NCI-H187 (cell line): ENCODE measurements around the gene SSPN.

Experiments
- DNase-seq, 2 experiments: peaks; one replicate each; lab custom pipeline; 2025; lab: John Stamatoyannopoulos, UW

Gene SSPN

DNA sequence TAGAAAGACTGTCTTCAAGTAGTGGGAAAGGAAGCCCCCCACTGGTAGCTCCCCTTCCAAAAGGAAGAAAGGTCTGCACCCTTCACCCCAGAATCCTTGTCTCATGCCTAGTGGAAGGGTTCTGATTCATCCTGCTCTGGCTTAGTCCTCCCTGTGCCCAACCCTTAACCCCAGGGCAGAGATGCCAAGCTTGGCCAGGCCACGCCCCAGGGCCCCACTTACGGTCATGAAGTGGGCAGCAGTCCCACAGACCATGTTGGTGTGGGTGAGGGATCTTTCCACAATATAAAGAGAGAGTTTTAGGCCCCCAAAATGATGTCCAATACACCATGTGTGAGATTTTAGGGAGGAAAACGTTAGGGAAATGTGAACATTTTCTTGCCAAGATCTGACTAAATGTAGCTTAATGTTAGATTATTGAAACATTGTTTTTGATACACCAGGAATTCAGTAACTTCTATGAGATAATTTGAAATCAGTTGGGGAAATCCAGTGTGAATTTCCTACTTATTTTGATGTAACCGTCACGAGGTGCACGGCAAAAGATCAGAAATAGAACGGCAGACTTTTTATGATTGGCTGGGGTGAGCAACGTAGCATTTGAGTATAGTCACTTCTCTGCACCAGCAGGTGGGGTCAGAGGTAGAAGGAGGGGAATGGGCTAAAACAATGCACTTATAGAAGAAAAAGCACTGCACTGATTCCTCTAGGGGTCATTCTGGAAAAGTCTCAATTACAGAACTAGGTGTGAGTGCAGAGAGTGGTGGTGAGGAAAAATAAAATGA, 8.2 kb upstream of the SSPN start:
- no peak for DNase-seq

DNA sequence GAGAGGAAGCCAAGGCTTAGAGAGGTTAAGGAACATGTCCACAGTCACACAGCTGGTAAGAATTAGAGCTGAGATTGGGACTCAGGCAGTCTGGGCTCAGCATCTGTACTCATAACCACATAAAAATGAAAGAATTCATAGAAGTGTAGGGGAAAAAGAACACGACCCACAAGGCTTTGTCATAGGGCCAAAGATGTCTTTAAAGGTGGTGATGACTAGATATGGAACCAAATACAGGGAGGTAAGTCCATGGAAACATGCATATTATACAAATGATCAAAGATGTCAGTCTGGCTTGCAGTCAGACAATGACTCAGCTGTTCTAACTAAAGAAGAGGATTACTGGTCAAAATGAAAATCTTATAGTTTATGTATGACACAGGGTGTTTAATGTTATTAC, 7.2 kb upstream of the SSPN start:
- DNase-seq: no peak

DNA sequence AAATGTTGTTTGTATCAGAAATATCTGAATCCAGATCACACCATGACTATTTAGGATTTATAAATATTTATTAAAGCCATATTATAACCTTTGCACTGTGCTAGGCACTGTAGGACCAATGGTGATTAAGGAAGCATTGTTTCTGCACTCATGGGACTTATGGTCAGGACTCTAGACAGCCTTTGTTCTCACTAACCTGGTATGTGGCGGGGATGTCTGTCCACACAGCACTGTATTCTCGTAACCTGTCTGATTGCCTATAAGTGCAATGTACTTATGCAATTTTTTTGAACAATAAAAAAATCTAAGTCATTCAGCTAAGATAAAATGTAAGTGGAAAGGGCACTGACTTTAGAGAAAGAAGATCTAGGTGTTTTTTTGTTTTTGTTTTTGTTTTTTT, 6.7 kb upstream of the SSPN start:
- DNase-seq: no peak

DNA sequence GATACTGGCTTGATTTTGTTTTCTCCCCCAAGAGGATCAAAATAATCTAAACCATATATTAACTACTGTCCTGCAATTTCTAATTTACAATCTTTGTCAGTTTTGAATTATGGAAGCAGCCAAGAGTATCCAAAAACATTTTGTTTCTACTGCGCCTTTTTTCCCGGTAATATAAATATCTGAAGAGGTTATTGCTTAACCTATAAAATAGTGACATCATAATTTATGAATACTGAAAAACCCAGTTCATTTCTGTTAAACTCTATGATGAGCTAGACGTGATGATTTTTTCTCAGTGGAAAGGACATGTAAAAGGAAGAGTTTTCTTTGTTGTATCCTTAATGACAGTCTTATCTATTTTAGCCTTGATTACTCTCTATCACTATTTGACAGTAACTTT, 3.2 kb upstream of the SSPN start:
- DNase-seq: no peak

DNA sequence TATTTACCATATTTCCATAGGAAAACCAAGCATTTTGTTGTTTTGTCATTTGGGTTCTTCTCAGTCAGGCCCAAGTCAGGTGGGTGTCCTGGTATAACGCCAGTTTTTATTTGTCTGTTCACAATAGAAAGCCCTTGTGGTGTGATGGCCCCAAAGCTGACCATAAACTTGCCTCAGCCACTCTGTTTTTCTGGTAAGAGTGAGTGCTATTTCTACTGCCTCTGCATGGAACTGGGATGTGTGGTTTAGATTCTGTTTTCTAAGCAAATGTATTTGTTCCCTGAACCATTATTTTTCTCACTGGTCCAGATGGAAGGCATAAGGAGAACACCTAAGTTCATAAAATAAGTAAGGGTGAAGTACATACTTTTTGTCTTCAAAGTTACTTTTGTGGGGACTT, 1.8 kb upstream of the SSPN start:
- no peak for DNase-seq

DNA sequence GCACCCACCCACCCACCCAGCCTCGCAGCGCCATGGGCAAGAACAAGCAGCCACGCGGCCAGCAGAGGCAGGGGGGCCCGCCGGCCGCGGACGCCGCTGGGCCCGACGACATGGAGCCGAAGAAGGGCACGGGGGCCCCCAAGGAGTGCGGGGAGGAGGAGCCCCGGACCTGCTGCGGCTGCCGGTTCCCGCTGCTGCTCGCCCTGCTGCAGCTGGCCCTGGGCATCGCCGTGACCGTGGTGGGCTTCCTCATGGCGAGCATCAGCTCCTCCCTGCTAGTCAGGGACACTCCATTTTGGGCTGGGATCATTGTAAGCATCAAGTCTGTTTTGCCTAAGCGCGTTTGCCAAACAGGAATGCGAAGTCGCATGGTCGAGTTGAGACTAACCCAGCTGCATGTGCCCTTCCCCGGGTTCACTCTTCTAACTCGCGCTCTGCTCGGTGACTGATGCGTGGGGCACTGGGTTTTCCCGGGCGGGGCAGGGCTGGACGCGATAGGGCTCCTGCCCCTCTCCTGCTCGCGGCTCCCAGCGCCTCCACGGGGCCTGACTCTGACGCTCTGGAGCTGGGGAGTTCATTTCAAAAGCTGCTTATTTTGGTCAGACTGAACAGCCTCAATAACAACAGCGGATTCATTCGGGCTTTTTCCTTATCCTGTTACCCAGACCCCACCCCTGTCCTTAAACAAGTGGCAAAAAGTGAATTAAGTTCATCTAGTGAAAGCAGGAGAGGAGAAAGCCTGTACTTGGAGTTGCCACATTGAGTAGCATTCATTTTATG, 458 bp downstream of the SSPN start:
- no peak for DNase-seq

DNA sequence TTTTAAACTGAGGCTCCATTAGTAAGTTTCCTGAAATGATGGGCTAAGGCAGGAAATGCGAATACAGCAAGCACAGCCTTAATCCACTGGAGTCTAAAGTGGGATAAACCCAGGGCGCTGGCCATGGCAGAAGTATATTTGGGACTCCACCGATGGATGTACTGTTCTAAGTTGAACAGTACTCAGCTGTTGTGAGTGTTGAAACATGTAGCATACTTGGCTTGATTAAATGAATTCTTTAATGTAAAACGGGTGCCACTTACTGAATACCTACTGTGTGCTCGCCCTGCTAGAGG, 996 bp downstream of the SSPN start:
- no peak for DNase-seq

DNA sequence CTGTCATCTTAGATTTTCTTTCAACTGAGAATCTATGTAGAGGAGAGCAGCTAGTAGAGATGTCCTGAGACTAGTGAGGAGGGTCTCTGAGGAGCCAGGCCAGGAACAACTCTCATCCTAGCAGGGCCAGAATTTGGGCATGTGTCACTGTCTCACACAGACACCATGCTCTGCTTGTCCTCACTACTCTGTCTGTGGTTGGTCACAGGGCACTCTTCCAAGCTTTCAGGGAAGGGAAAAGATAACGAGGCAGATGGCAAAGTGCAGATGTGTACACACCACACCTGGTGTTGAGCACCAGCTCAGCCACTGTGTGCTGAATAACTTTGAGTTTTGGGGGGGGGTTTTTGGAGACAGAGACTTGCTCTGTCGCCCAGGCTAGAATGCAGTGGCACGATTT, 2.5 kb downstream of the SSPN start:
- DNase-seq: no peak

DNA sequence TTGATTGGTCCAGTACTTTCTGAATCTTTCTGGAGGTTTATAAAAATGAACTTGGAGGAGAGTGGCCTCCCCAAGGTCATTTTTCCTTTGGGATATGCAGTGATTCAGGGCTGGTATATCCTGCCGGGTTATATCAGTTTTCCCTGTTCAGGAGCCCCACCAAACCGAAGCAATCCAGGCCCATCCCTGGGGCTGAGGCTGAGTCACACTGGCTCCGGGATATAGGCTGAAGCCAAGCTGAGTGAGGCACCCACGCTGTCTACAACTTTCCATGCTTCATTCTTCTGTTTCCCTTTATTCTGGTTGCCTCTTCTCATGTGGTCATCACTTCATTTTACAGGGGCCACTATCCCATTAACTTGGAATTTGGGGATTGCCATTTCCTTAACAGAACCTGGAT, 3.4 kb downstream of the SSPN start:
- no peak for DNase-seq

DNA sequence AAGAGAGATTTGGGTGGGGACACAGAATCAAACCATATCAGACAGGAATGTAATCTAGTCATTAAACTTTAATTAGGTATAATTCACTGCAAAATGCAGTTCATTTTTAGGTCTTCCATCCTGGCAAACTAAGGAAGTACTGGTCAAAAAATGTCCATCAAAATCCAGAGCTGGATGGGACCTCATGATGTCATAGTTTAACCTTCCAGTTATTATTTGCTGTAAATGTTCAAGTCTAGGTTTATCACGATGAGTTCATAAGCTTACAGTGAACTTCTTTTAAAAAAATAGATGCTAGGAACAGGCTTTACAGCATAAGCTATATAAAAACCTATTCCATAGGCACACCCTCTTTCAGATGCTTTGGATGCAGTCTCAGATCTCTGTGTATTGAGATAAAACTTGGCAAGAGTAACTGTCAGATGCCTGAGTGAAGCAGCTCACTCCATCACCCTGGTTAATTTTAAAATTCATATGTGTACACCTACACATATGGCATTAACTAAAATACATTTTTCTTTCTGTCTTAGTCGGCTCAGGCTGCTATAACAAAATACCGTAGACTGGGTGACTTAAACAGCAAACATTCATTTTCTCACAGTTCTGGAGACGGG, 7.9 kb downstream of the SSPN start:
- DNase-seq: no peak

DNA sequence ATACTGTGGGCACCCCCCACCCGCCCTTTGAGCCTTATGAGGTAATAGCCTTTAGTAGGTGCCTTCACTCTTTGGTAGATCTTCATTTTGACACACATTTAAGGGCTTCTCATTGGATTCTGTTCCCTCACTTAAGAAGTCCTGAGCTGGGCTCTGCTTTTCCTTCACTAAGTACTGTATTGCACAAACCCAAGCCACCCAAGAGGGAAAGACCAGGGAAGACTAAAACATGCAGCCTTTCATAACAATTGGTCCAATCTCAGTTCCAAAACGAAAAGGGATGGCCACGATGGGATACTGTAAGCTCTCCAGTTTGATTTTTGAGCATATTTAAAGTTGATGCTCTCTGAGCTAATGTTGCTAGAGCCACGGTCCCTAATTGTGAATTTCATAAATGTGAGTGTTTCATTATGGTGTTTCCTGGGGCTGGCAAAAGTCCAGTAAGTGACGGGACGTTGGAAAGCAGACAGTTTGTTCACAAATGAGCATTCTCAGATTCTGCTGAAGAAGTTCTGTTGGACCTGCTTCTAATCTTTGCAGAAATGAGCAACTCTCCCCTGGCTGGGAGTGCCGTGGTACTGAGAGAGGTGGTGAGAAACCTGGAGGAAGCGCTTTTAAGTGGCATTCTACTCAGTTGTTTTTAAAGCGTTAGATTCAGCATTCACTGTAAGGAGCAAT, 9.4 kb downstream of the SSPN start:
- DNase-seq: no peak

DNA sequence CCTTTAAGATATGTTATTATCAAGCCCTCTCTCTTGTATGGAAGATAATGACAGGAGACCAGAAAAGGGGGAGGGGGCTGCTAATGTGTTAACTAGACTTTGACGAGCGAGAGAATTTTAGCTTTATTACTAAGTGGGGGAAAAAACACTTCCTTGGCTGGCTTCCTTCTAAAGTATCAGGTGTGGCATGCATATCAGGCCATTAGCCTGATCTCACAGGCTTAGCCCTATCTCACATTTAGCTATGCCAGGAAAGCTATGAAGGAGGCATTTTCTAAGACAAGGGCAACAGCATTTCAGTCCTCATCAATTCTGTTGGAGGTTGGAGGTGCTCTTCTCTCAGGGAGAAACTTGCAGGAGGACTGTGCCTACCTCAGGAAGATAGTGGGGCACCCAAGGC, 9.9 kb downstream of the SSPN start:
- no peak for DNase-seq

DNA sequence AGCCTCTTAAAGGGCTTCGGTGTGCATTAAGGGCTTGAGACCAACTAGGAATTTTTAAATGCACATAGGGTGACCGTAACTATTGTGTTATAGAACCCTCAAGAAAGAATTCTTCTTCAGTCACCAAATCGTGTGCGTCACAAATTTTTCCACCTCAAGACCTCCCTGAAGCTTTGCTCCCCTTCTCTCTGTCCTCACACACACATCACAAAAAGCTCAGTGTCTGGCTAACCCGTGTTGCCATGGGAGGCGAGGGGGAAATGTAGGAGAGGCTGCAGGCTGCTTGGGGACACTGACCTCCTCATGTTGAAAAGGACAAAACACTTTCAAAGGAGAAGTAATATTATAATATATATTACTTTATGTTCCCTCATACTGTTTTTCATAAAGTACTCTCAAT, 10.6 kb downstream of the SSPN start:
- no peak for DNase-seq

DNA sequence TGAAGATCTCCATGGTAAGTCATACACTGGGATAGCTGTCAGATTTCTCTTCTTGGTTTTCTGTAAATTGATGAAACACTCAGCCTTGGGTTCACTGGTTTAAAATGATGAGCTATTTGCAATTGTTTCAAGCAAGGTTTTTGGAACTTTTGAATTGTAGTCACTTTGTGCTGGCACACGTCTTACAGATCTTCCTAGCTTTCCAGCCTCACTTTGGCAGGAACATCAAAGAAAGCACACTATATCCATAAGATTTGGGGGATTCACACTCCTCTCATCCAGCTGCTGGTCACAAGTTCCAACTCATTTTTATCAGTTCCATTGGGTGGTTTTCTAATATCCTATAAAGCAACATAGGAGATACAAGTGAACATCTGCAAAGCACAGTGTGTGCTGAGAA, 16.0 kb downstream of the SSPN start:
- DNase-seq: no peak

DNA sequence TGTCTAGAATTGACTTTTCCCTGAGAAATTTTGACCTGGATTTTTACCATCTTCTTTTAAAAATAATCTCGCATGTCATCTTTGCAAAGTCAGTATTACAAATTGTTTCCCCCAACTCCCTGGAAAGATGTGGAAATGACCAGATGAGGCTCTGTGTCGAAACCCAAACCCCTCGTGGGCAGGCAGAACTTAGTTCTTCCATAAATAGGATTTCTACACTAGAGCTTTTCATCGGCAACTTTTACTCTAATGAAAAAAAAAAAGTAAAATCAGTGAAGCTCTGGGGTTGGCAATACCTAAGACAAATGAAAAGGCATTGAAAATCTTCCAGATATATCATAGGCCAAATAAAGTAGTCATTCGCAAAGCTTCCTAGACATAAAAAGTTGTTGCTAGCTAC, 17.0 kb downstream of the SSPN start:
- no peak for DNase-seq

DNA sequence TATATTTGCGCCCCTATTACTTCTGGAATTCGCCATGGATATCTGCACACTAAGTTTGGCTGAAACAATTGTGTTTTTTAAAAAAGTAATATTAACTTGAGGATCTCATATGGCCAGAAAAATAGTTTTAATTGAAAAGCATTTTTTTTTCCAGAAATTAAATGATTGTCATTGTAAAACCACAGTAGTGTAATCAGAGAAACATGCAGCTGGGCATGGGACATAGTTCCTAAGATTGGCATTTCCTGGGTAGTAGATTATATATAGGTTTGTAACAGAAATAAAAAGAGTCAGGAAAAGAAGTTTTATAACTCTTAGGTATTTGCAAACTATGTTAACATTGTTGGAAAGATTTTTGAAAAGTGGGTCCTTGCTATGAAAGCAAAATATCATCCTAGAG, 17.6 kb downstream of the SSPN start:
- no peak for DNase-seq

DNA sequence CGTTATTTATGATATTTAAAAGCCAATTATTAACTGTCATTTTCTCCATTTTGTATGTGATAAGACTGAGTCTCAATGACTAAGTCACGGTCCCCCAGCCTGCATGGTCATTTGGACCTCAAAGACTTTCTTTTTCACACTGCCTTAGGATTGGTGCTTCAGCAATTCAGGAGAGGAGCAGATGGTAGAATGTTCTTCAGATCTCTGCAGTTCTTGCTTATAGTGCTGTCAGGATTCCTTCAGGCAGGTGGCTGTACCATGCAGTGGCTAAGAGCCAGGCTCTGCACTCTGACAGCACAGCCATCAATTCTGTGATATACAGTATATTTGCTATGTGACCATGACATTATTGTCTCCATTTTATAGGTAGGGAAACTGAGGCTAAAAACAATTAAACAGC, 18.7 kb downstream of the SSPN start:
- DNase-seq: no peak

DNA sequence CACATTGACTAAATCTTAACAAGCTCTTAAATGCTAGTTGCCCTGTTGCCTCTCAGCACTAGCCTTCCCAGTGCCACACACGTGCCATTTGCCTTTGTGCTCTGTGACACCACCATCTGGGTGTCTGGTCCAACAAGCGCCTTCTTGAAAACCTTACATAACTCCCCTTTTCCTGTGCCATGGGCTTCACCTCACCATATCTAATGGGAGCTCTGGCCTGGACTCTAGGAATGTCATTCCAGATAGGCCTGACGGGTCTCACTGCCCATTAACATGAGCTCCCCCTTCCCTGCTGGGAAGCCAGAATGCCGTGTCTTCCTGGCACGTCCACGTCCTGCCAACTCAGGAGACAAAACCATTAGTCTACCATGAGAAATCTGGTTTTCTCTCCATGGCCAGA, 24.4 kb downstream of the SSPN start:
- DNase-seq: no peak

DNA sequence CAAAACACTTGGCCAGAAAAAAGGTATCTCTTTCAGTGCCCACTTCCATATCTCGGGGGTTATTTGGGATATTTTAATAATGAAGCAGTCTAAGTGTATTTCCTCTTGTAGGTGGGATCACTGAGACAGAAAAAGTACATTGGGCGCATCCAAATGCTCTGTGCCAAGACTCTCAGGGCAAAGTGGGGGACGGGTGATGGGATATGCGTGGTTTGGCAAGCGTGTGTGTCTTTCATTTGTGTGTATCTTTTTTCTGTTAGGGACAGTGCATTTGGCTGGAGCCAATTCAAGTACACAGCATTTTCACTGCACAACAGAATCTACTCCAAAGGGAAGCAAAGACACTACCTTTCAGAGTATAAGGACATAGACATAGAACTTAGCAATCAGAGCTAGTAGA, 29.3 kb downstream of the SSPN start:
- DNase-seq: no peak

DNA sequence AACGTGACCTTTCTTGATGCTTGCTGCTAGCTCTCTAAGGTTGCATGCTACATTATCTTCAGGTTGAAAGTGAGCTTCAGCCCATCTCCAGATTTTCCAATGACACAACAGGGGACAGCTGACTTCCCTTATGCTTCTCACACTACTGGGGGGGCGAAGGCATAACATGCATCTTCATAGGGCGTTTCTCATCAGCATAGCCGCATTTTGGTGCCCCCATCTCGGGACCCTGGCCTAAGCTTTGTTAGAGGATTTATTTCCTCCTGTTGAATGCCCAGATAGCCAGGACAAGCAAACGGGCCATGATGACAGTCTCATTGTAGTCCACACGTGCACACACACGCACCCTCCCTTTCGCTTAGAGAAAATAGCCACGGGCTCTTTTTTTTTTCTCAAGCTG, 30.7 kb downstream of the SSPN start:
- no peak for DNase-seq

DNA sequence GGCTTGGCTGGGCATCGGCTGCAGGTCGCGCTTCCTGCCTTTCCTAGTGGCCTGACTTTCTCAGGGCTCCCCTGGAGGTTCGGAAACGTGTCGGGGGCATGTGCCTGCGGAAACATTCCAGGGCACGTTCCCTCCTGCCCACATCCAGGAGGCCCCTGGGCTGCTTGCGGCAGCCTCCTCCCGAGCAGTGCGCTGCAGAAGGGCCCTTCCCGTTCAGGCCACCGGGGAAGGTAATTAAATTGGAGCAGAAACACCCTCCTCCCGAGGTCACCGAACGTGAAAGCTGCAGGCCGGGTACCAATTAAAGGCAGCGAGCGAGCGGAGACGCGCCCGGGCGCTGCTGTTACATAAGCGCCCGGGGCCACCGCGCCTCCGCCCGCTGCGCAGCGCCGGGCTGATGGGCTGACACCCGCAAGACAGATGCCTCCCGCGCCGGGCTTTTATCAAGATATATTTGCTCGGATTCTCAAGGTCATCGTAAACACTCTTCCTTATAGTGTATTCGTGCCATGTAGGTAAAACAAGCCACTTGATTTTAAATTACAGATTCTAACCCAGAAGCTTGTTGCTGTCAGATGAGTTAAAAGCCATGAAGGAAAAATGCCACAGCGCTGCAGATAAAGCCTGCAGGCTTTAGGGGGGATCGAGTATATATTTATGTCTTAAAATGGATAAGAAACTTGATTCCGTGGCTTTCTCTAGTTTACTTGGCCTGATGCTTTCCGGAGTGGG, 31.4 kb downstream of the SSPN start:
- no peak for DNase-seq

DNA sequence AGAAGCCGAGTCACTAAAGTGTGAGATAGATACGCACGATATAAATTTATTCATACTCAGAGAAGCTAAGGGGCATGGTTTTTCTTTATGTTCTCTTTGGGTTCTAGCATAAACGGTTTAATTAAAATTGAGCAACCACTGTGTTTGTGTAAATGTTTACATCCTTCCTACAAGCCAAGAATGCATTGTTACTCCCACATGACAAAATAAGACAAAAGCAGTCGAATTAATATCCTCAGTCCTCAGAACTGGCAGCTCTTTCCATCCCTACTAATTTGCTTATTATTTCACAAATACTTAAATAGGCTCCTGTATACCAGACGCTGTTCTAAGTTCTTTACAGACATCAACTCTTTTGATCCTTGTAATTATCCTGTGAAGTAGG, 32.0 kb downstream of the SSPN start:
- no peak for DNase-seq
